Heart left ventricle (tissue), 13 donors: Measurements from ENCODE around the gene TOMM20.

Source experiments
- POLR2A ChIP-seq, 2 donors: fragments of 450-650 bp; IDR thresholded peaks; one replicate each; pipeline ENCODE4 v1.6.1; 2017; ENCODE audit warnings: antibody characterized with exemption in 2 of 2, mild to moderate bottlenecking in 2 of 2, moderate library complexity in 2 of 2
- TF ChIP-seq, protein P1 (sequence below), 12 donors: fragments of 200-600 bp; sonication (generic) in 4 of 12; IDR thresholded peaks; one replicate each; pipeline versions ENCODE4 v1.5.0 to v1.8.0; 2018 to 2022; ENCODE audit warnings: antibody characterized with exemption in 12 of 12, mild to moderate bottlenecking in 5 of 12
- donor health status: ischemic (EF 13 %, LVEDD 7.1; RV severe dilation, severe dysfunction).
- donor health status: DM: no; HTN: yes; CAD: no.
- donor health status: DM: no; HTN: no; CAD: no.
- donor health status: ischemic (EF 25% LVEDD 6.9; RV normal size, moderate dysfunction).
- donor health status: ischemic (EF 25% LVEDD 5.7; RV mildly dilated, moderate dysfunction).
- donor health status: ischemic (EF 35%, LVEDD 5.7; RV mildly dilated, moderate dysfunction).
- donor health status: nonischemic (EF 11% LVEDD 7.7; RV severe dilation, severe dysfunction).
- donor health status: DM: yes; HTN: yes; CAD: no.
- donor health status: PGD.
- donor health status: ischemic (EF 29% LVEDD 5.4; RV normal size, mild dysfunction).
- donor health status: nonischemic (EF 23%, LVEDD 6.1; RV moderate dilation, normal function).

DNA sequence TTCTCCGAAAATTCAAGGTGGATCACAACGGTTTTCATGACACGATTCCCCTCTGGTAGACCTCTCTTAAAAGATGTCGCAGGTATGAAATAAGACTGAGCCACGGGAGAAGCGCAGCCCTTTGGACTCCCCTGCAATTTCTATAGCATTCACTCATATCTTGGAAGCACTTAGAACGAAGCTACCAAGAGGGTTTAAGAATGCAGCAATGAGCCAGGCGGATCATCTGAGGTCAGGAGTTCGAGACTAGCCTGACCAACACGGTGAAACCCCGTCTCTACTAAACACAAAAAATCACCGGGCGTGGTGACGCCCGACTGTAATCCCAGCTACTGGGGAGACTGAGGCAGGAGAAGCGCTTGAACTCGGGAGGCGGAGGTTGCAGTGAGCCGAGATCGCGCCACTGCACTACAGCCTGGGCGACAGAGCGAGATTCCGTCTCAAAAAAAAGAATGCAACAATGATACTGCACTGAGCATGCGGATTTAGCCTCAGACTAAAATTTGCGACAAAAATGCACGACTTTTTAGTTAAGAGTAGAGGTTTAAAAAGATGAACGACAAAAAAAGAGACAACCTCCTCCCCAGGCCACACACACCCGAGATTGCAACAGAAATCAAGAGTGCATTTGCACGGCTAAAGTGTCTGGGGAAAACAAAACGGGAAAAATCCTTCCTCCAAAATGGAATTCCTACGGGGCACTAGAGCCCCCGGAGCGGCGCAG, 743 bp downstream of the TOMM20 start:
- TF ChIP-seq, protein P1, sequence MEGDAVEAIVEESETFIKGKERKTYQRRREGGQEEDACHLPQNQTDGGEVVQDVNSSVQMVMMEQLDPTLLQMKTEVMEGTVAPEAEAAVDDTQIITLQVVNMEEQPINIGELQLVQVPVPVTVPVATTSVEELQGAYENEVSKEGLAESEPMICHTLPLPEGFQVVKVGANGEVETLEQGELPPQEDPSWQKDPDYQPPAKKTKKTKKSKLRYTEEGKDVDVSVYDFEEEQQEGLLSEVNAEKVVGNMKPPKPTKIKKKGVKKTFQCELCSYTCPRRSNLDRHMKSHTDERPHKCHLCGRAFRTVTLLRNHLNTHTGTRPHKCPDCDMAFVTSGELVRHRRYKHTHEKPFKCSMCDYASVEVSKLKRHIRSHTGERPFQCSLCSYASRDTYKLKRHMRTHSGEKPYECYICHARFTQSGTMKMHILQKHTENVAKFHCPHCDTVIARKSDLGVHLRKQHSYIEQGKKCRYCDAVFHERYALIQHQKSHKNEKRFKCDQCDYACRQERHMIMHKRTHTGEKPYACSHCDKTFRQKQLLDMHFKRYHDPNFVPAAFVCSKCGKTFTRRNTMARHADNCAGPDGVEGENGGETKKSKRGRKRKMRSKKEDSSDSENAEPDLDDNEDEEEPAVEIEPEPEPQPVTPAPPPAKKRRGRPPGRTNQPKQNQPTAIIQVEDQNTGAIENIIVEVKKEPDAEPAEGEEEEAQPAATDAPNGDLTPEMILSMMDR (IDR thresholded peaks at IDR 0.05), result no peak
- no peak for TF ChIP-seq POLR2A (IDR thresholded peaks at IDR 0.05)
